GM19238 (cell line): ENCODE results near the gene ZNF580.

Experiments used
- DNase-seq: peaks from one replicate; pipeline ENCODE4 v3.0.0; 2011; ENCODE audit warnings: low spot score; ENCODE audit not compliant: insufficient read length

Gene ZNF580

GRCh38 chr19:55605637-55606470 is 34.9 kb upstream of the ZNF580 start, which contains the start of gene ZNF865:
Gene ZNF865, plus strand, starts transcription at chr19:55605647. Its CDS starts 7,972 bp downstream, at chr19:55613619.
- DNase-seq = peak; percentile 74

GRCh38 chr19:55606471-55606787 is 34.4 kb upstream of the ZNF580 start:
- DNase-seq = no peak

DNA sequence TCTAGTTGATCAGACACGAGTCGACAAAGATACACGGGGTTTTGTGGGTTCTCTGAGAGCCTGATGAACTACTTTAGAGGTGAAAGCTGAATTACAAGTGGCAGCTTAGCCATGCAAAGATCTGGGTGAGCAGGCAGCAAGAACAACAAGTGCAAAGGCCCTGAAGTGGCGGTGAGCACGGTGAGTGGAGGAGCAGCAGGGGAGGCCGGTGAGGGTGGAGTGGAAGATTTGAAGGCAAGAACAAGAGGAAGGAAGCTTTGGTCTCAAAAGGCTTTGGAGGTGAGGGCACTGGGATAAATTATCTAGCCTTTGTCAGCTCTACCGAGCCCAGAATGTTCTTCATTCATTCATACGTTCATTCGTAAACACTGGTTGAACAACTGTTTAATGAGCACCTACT is 34.0 kb upstream of the ZNF580 start:
- no peak for DNase-seq

- no peak for DNase-seq
Observed at GRCh38 chr19:55609326-55609725, 31.5 kb upstream of the ZNF580 start.

- no peak for DNase-seq
Observed at GRCh38 chr19:55611300-55611982, 29.4 kb upstream of the ZNF580 start.

DNA sequence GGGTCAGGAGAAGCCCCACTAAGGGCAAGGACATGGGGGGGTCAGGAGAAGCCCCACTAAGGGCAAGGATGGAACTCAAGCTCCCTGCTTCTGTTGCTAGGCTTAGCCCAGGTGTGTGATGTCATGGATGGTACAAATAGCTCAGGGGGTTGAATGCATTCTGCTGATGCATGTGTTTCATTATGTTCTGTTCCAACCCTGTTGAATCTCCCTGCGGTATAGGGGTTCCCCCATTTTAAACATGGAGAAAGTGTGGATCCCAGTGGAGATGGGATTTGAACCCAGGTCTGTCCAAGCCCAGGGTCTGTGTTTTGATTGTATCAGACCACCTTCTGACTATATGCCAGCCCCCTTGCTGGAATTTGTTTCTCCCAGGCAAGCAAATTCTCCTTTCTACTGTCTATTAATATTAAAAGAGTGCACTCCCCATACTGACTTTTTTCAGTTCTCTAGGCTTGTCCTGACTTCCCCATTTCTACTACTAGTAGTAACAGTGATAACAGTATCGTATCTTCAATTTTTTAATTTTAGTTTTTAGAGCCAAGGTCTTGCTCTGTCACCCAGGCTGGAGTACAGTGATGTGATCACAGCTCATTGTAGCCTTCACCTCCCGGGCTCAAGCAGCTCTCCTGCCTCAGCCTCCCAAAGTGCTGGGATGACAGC is 28.7 kb upstream of the ZNF580 start:
- no peak for DNase-seq

- no peak for DNase-seq
Observed at GRCh38 chr19:55613396-55613795, 27.4 kb upstream of the ZNF580 start.

DNA sequence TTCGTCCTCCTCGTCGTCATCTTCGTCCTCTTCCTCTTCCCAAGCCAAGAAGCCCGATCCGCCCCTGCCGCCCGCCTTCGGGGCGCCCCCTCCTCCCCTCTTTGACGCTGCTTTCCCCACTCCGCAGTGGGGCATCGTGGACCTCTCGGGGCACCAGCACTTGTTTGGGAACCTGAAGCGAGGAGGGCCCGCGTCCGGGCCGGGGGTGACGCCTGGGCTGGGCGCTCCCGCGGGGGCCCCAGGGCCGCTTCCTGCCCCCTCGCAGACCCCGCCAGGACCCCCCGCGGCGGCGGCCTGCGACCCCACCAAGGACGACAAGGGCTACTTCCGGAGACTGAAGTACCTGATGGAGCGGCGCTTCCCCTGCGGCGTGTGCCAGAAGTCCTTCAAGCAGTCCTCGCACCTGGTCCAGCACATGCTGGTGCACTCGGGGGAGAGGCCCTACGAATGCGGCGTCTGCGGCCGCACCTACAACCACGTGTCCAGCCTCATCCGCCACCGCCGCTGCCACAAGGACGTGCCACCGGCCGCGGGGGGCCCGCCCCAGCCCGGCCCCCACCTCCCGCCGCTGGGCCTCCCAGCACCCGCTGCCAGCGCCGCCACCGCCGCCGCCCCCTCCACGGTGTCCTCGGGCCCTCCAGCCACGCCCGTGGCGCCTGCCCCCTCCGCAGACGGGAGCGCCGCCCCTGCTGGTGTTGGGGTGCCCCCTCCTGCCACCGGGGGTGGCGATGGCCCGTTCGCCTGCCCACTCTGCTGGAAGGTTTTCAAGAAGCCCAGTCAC is 26.7 kb upstream of the ZNF580 start:
- DNase-seq = no peak

DNA sequence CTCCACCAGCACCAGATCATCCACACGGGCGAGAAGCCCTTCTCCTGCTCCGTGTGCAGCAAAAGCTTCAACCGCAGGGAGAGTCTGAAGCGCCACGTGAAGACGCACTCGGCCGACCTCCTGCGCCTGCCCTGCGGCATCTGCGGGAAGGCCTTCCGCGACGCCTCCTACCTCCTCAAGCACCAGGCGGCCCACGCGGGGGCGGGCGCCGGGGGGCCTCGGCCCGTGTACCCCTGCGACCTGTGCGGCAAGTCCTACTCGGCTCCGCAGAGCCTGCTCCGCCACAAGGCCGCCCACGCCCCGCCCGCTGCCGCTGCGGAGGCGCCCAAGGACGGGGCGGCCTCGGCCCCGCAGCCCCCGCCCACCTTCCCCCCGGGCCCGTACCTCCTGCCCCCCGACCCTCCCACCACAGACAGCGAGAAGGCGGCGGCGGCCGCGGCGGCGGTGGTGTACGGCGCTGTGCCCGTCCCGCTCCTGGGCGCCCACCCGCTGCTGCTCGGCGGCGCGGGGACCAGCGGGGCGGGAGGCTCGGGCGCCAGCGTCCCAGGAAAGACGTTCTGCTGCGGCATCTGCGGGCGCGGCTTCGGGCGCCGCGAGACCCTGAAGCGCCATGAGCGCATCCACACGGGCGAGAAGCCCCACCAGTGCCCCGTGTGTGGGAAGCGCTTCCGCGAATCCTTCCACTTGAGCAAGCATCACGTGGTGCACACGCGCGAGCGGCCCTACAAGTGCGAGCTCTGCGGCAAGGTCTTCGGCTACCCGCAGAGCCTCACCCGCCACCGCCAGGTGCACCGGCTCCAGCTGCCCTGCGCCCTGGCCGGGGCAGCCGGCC is 25.9 kb upstream of the ZNF580 start:
- no peak for DNase-seq

GRCh38 chr19:55615543-55616394 is 25.0 kb upstream of the ZNF580 start:
- DNase-seq = no peak

DNA sequence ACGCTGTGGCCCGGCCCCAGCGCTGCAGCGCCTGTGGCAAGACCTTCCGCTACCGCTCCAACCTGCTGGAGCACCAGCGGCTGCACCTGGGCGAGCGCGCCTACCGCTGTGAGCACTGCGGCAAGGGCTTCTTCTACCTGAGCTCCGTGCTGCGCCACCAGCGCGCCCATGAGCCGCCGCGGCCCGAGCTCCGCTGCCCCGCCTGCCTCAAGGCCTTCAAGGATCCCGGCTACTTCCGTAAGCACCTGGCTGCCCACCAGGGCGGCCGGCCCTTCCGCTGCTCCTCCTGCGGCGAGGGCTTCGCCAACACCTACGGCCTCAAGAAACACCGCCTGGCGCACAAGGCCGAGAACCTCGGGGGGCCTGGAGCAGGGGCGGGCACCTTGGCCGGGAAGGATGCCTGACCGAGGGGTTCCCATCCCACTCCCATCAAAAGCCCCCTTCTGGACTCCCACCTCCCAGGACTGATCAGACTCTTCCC is 24.4 kb upstream of the ZNF580 start:
- no peak for DNase-seq

DNA sequence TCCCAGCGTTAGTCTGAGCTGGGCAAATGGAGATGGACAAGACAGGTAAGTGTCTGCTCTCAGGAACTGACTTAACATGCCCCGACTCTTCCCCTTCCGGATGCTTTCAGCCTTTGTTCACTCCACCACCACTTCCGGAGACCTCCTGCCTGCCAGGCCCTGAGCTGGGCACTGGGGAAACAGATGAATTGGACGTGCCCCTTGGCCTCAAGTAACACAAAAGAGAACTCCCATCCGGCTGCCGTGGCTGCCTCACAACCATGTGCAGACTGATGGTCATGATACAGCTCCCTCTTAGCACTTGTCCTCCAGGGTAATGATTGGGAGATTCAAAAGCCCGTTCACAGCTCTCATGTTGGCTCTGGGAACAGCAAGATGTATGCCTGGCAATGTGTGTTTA is 23.4 kb upstream of the ZNF580 start:
- no peak for DNase-seq

GRCh38 chr19:55618426-55618825 is 22.4 kb upstream of the ZNF580 start:
- DNase-seq = no peak

DNA sequence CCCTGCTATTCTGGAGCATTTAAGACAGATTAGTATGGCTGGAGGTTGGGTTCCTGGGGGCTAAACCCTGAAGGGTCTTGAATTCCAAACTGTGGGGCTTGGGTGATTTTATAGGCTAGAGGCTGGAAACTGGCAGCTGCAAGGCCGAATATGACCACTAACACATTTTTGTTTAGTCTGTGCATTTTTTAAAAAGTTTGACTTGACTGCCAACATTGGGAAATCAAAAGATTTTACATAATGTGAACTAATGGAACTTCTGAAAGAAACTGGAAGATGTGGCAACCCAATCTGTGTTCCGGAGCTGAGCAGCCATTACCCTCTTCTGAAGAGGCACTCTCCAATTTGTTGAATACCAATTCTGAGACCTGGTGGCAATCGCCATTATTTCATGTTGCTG is 21.5 kb upstream of the ZNF580 start:
- no peak for DNase-seq

DNA sequence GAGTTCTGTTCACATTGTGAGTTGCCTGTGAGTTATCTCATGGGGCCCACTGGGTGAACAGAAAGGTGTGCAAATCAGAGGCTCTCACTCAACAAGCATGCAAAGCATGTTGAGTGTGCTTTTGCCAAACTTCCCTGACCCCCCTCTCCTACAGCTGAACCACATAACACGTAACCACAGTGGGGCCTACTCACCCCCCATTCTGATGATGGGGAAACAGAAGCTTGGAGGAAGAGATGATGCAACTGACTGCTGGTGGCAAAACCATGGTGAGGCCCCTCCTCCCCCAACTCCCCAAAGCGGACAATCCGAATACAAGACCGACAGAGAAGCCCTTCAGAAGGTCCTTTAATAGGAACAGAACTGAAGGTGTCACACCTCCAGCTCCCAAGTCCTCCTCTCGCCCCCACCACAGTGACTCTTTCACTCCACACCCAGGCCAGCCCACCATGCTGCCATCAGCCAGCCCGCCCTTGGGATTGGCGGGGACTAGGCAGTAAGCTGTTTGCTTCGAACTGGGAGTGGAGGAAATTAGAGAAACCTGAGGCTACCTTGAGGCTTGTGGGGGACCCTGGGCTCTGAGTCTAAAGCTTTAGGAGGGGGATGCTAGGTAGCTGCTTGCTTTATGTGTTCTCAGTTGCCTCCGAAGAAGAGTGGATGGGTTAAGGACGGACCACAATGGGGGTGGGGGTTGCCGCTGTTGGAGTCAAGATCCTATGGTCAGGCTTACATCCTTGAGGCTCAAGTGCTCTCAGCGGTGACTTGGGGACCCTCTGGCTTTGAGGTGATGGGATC is 20.2 kb upstream of the ZNF580 start:
- no peak for DNase-seq

GRCh38 chr19:55621205-55621672 is 19.6 kb upstream of the ZNF580 start:
- no peak for DNase-seq

DNA sequence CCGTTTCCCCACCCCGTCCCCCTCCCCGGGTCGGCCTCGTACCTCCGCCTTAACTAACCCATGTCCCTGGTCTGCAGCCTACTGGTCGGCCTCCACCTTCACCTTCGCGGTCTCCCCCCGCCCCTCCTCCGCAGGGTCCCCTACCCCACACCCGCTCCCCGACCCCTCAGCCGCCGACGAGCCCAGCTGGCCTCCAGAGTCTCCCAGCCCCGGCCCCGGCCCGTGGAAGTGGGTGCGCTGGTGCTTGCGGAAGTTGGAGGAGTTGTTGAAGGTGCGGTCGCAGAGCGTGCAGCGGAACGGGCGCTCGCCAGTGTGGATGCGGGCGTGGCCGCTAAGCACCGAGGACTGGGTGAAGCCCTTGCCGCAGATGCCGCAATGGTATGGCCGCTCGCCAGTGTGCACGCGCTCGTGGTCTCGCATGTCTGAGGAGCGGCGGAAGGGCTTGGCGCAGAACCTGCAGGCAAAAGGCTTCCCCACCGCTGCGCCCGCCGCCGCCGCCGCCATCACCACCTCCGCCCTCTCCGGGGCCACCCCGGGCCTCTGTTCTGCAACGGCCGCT is 19.1 kb upstream of the ZNF580 start:
- DNase-seq = no peak

DNA sequence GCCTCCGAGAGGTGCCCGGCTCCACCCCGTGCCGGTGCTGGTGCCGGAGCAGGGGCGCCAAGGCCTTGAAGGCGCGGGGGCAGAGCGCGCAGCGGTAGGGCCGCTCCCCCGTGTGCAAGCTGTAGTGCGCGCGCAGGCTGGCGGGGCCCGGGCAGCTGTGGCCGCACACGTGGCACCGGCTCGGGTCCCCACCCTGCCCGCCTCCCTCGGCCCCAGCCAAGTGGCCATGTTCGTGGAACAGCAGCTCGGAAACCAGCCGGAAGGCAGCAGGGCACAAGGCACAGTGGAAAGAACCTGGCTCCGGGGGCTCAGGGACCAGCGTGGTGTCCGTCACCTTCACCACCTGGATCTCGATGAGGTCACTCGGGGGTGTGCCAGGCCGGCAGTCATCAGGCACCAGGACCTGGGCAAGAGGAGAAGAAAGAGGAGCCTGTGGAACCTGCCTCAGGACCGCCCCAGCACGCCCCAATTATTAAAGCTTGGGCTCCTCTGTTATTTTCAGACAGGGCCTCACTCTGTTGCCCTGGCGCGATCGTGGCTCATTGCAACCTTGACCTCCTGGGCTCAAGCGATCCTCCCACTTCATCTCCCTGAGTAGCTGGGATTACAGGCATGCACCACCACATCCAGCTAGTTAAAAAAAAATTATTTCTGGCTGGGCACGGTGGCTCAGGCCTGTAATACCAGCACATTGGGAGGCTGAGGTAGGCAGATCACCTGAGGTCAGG is 18.4 kb upstream of the ZNF580 start:
- no peak for DNase-seq
